AG04450 (cell line): ENCODE results near the gene MYO18A. TPM values are rescaled to one million over a fixed set of nuclear protein-coding genes. Genes with fewer than 3 reads are reported as not detected.

Source experiments
- CTCF ChIA-PET: fragments of 300-600, 350-600 bp; formaldehyde crosslinking; extraction: SDS; loops from one replicate; lab custom pipeline; 2022; ENCODE audit warnings: antibody characterized with exemption, inconsistent platforms; lab: Charles Lee
- POLR2A ChIA-PET: fragments of 350-600 bp; formaldehyde crosslinking; extraction: SDS; loops from one replicate; lab custom pipeline; 2021; ENCODE audit warnings: antibody characterized with exemption, inconsistent platforms; lab: Yijun Ruan, JAX
- DNase-seq: peaks from one replicate; pipeline ENCODE4 v3.0.0-alpha.2; 2011; ENCODE audit warnings: low read depth, low spot score
- H3K27ac ChIP-seq: one replicate; pipeline ENCODE4 v1.5.1; 2012; ENCODE audit warnings: low read depth, low read length, control low read depth
- H3K27me3 ChIP-seq: one replicate; pipeline ENCODE4 v1.6.0; 2012; ENCODE audit warnings: low read length; ENCODE audit not compliant: control insufficient read depth, insufficient read depth
- H3K4me3 ChIP-seq: 2 replicates; pipeline ENCODE4 v1.5.1; 2011; ENCODE audit warnings: mild to moderate bottlenecking, low read depth, low read length, control low read depth
- H3K9me3 ChIP-seq: 2 replicates; pipeline ENCODE4 v1.5.1; 2012; ENCODE audit warnings: low read length; ENCODE audit not compliant: control insufficient read depth, insufficient read depth
- polyA plus RNA-seq: library from polyadenylated mRNA; depleted of rRNA; stranded (reverse); fragments of >200 nt; gene quantifications from 2 replicates; pipeline ENCODE4 v1.2.3, GENCODE V29; 2011
- TF ChIP-seq, protein P1 (sequence below): IDR thresholded peaks from 2 replicates; pipeline ENCODE4 v1.5.1; 2011; ENCODE audit warnings: low read depth, low read length, control low read depth, inconsistent platforms

Gene MYO18A
- polyA plus RNA-seq, 1 experiment, result 9.8 TPM

DNA sequence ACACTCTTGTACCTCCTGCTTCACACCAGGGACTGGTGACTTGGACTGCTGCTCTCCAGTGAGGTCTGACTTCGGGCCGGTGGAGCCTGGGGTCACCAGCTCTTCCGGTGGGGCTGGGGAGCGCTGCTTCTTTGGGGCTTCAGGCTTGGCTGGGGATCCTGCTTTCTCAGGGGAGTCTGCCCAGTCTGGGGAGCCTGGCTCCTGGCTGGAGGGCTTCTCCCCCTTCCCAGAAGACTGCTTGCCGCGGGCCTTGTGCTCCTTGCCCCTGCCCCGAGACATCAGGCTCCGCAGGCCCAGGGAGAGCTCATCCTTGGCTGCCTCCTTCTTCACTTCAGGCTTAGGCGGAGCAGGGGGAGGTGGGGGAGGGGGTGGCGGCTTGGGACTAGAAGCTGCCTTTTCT is 52.4 kb downstream of the MYO18A start:
- Histone ChIP-seq H3K27ac (no peak overlapping the region), H3K27me3 (no peaks in the 10 kb centered on the region), H3K4me3 (no peak overlapping the region), H3K9me3 (no peaks in the 10 kb centered on the region)
- ChIA-PET CTCF (interaction anchor here (0.6 to 2.6 kb wide), 3 partner anchors 11 to 163 kb away, joined by 3 to 14 read pairs (median 8); no protein-coding TSS in a partner anchor), POLR2A (interaction anchor here (0.6 kb wide), 2 partner anchors 20 to 400 kb away, joined by 4 to 8 read pairs; no protein-coding TSS in a partner anchor)
- TF ChIP-seq, protein P1, sequence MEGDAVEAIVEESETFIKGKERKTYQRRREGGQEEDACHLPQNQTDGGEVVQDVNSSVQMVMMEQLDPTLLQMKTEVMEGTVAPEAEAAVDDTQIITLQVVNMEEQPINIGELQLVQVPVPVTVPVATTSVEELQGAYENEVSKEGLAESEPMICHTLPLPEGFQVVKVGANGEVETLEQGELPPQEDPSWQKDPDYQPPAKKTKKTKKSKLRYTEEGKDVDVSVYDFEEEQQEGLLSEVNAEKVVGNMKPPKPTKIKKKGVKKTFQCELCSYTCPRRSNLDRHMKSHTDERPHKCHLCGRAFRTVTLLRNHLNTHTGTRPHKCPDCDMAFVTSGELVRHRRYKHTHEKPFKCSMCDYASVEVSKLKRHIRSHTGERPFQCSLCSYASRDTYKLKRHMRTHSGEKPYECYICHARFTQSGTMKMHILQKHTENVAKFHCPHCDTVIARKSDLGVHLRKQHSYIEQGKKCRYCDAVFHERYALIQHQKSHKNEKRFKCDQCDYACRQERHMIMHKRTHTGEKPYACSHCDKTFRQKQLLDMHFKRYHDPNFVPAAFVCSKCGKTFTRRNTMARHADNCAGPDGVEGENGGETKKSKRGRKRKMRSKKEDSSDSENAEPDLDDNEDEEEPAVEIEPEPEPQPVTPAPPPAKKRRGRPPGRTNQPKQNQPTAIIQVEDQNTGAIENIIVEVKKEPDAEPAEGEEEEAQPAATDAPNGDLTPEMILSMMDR, result no peak
- no peak for DNase-seq

DNA sequence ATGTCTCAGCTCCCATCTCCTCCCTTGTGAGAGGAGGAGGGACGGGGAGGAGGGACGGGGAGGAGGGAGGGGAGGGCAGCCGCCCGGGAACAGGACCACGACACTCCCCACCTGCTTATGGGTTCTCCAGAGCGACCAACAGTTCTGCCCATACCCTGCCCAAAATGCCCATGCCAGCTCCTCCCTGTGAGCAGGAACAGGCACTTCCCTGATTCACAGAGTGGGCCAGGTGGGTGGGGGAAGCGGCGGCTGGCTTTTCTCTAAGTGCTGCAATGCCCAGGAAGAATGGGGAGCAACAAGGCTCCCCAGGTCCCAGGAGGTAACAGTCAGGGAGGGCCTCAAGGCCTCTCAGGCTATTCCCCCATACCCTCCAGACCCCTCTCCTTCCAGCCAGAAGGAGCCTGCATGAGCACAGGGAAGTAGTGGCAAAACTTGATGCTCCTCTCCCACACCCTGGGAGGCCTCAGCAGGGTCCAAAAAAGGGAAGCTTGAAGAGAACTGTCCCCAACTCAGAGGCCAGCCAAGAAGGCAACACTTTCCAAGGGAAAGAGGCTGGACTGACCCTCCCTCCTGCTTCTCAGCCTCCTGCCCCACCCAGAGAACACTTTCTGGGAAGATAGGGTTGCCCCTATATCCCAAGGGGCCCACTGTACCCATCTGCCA is 53.8 kb downstream of the MYO18A start:
- no peak for DNase-seq
- CTCF ChIA-PET, result no interaction called here
- Histone ChIP-seq H3K27me3 (no peaks in the 10 kb centered on the region), H3K27ac (no peak overlapping the region), H3K9me3 (no peaks in the 10 kb centered on the region), H3K4me3 (no peak overlapping the region)
- POLR2A ChIA-PET, result no interaction called here
- TF ChIP-seq, protein P1, result no peak

DNA sequence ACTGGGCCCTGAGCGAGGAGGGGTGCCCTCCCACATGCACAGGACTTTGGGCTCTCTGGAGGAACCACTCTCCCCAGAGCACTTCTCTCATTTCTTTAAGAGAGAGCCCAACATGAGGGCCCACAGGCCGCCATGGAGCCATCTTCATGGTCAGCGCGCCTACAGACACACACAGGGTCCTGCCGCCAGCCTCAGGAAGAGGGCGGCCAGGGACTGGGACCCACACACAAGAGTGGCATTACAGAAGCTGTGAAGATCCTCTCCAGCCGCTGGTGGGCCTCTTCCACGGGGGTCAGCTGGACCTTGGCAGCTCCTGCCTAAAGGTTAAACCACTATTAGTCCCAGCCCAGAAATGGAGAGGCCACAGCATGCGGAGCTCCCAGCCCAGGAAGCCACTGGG is 54.5 kb downstream of the MYO18A start:
- TF ChIP-seq, protein P1, result no peak
- ChIA-PET CTCF (interaction anchor here (0.5 to 2.4 kb wide), 4 partner anchors 9 to 54 kb away, joined by 3 to 18 read pairs (median 4); partner anchors contain the start of gene MYO18A), POLR2A (no interaction called here)
- Histone ChIP-seq H3K4me3 (no peak overlapping the region), H3K27ac (no peak overlapping the region), H3K27me3 (no peaks in the 10 kb centered on the region), H3K9me3 (no peaks in the 10 kb centered on the region)
- DNase-seq, result no peak

DNA sequence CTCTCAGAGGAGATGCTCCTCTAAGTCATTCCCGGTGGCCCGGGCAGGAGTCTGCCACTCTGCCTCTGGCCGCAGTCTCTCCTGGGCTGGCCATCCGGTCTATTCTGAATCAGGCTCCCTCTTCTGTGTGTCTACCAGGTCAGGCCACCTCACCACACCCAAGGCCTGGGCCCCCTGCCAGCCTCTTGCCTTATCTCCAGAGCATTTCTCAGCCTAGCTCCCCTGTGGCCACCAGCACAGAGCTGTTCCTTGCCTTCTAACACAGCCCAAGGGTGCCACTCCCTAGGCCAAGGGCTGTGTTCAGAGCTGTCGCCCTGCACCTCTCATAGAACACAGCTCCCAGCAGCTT is 55.3 kb downstream of the MYO18A start:
- Histone ChIP-seq H3K9me3 (no peaks in the 10 kb centered on the region), H3K27ac (no peak overlapping the region), H3K27me3 (no peaks in the 10 kb centered on the region), H3K4me3 (no peak overlapping the region)
- ChIA-PET POLR2A (interaction anchor here (0.8 to 1.5 kb wide), 6 partner anchors 12 to 169 kb away, joined by 3 to 9 read pairs (median 4); partner anchors contain the start of gene NUFIP2), CTCF (interaction anchor here (0.5 to 2.4 kb wide), 14 partner anchors 9 to 412 kb away, joined by 3 to 66 read pairs (median 14); partner anchors contain the start of gene MYO18A)
- TF ChIP-seq, protein P1, result no peak
- no peak for DNase-seq
